ENCODE data around the gene PPIP5K2.

DNA sequence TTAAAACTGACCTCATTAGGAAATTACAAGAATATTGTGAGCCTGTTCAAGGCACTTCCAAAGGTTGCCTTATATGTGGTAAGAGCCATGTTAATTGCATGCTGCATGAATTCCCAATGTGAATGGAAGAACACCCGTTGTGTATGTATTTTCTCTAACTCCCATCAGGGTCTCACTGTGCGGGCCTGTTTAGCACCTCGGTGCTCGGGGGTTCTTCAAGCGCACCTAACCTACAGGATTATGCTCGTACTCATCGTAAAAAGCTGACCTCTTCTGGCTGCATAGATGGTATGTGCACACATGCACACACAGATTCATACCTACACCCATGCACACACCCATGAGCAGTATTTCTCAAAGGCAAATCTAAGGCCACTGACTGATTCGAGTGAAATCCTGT is 66.1 kb downstream of the PPIP5K2 start:
- TF ChIP-seq CTCF (IDR thresholded peaks at IDR 0.05) (no peak), EZH2phosphoT487 (IDR thresholded peaks at IDR 0.05) (no peak)

All from neural progenitor cell (in vitro differentiated cells).